Measurements from ENCODE around the gene CARM1.

CARM1 gene

DNA sequence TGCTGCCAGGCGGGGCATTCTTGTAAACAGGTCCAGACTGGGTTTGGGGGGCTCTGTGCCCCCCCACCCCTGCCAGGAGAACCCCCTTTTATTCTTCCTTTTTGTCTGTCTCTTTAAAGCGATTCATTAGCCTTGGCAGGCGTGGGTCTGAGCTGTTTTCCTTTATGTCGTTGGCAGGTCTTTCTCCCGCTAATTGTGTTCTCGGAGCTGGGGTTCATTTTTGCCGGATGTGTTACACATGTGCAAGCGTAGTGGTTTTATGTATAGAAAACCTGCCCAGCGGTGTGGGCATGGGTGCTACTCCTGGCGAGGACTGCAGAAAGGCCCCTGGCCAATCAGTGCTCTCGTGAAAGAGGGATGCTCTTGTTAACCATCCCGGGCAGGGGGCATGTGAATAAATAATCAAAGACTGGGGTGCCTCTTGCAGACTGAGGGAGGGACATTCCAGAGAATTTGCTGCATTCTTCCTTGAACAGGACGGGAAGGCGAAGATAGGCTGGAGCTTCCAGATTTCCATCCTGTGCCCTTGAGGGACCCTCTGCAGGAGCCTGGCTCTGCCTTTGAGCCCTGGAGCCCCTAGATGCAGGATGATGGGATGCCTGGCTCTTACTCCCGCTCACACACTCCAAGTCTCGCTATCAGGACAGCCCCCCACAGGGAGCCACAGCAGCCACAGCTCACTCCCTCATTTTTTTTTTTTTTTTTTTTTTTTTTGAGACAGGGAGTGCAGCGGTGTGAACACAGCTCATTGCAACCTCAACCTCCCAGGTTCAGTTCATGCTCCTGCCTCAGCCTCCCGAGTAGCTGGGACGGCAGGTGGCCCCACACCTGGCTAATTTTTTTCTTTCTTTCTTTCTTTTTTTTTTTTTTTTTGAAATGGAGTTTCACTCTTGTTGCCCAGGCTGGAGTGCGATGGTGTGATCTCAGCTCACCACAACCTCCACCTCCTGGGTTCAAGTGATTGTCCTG lies 14.1 kb downstream of the CARM1 start:
- no peak for DNase-seq
- Histone ChIP-seq H3K18ac (ENCODE audit: low read depth in 1 of 2, low read length in 2 of 2) (peak overlapping the region in 1 of 2 experiments; percentile 18), H3K9me3 (ENCODE audit: control insufficient read depth, low read length) (no peaks in the 10 kb centered on the region), H2BK5ac (ENCODE audit: low read depth, low read length, poor library complexity, severe bottlenecking) (no peak overlapping the region), H4K91ac (ENCODE audit: low read length) (no peak overlapping the region), H3K4ac (ENCODE audit: low read depth in 1 of 2, low read length in 2 of 2) (no peak overlapping the region), H3K79me1 (replicated peaks; ENCODE audit: low read length, poor library complexity, severe bottlenecking) (peaks cover 53% of the 10 kb centered on the region), H2BK15ac (ENCODE audit: low read depth, poor library complexity, severe bottlenecking) (no peak overlapping the region), H2AK5ac (ENCODE audit: low read length, severe bottlenecking) (no peak overlapping the region), H3K23ac (ENCODE audit: low read length in 2 of 2) (no peak overlapping the region), H2AFZ (ENCODE audit: low read depth, low read length) (no peak overlapping the region), H3K27me3 (ENCODE audit: control insufficient read depth in 1 of 2, insufficient read depth in 1 of 2, low read length in 2 of 2) (no peaks in the 10 kb centered on the region), H3K4me2 (ENCODE audit: low read length, poor library complexity, severe bottlenecking) (no peak overlapping the region), H2BK12ac (ENCODE audit: low read length in 2 of 2) (no peak overlapping the region), H2BK120ac (ENCODE audit: low read depth, low read length) (no peak overlapping the region), H3K36me3 (ENCODE audit: control insufficient read depth in 1 of 2, insufficient read depth in 2 of 2, low read depth in 1 of 2, low read length in 2 of 2) (peaks cover 0 to 20% of the 10 kb centered on the region in 2 experiments), H3K9ac (ENCODE audit: low read length) (peak overlapping the region; percentile 21), H3K14ac (ENCODE audit: low read length in 2 of 2) (no peak overlapping the region), H3K4me1 (ENCODE audit: control insufficient read depth, insufficient read depth, low read depth, low read length) (peaks cover 39% of the 10 kb centered on the region), H4K8ac (ENCODE audit: low read length) (no peak overlapping the region), H3K27ac (ENCODE audit: low read length, poor library complexity, severe bottlenecking) (no peak overlapping the region), H3K4me3 (ENCODE audit: insufficient read depth in 1 of 2, low read depth in 1 of 2, low read length in 2 of 2) (no peak overlapping the region)
- 86% methylated on average over 18 of the region's 20 CpGs for WGBS

DNA sequence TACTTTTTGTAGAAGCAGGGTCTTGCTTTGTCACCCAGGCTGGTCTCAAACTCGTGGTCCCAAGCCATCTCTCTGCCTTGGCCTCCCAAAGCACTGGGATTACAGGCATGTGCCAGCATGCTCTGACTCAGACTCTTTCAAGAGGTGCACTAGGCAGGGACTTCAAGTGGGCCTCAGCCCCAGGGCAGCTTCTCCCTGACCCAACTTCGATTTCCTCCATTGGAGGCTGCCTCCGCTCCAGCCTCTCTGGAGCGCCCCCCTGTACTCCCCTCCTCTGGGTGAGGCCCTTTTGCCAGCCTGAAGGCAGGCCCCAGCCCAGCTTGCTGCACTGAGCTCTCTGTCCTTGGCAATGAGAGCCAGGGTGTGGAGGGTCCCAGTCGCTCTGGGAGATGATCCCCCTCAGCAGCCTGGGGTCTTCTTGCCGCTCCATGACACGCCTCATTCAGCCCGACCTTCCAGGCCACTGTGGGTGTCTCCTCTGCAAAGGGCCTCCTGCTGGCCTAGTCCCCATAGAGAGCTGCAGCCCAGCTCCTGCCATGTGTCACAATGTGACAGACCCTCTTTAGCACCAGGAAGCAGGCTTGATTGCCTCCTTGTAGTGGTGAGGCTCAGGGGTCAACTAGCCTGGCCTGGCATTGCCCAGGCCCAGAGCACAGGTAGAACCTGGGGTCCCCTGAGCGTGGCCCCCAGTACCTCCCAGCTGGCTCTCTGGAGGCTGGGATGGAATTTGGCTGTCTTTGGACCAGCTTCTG lies 16.4 kb downstream of the CARM1 start:
- no peak overlapping the region for H3K18ac ChIP-seq (ENCODE audit: low read depth in 1 of 2, low read length in 2 of 2)
- H3K27me3 ChIP-seq (ENCODE audit: control insufficient read depth in 1 of 2, insufficient read depth in 1 of 2, low read length in 2 of 2), result no peaks in the 10 kb centered on the region
- 75% methylated on average over 9 of the region's 9 CpGs for WGBS
- H3K9ac ChIP-seq (ENCODE audit: low read length), result no peak overlapping the region
- H3K4me3 ChIP-seq (ENCODE audit: insufficient read depth in 1 of 2, low read depth in 1 of 2, low read length in 2 of 2), result no peak overlapping the region
- H2AFZ ChIP-seq (ENCODE audit: low read depth, low read length), result no peak overlapping the region
- H3K4ac ChIP-seq (ENCODE audit: low read depth in 1 of 2, low read length in 2 of 2), result no peak overlapping the region
- no peak overlapping the region for H4K8ac ChIP-seq (ENCODE audit: low read length)
- H2BK15ac ChIP-seq (ENCODE audit: low read depth, poor library complexity, severe bottlenecking), result no peak overlapping the region
- peak; percentile 50 for DNase-seq
- no peak overlapping the region for H4K91ac ChIP-seq (ENCODE audit: low read length)
- peaks cover 33% of the 10 kb centered on the region for H3K4me1 ChIP-seq (ENCODE audit: control insufficient read depth, insufficient read depth, low read depth, low read length)
- H2AK5ac ChIP-seq (ENCODE audit: low read length, severe bottlenecking), result no peak overlapping the region
- no peak overlapping the region for H3K23ac ChIP-seq (ENCODE audit: low read length in 2 of 2)
- H2BK12ac ChIP-seq (ENCODE audit: low read length in 2 of 2), result no peak overlapping the region
- no peak overlapping the region for H3K4me2 ChIP-seq (ENCODE audit: low read length, poor library complexity, severe bottlenecking)
- H3K27ac ChIP-seq (ENCODE audit: low read length, poor library complexity, severe bottlenecking), result no peak overlapping the region
- H2BK120ac ChIP-seq (ENCODE audit: low read depth, low read length), result no peak overlapping the region
- H3K79me1 ChIP-seq (replicated peaks; ENCODE audit: low read length, poor library complexity, severe bottlenecking), result peaks cover 49% of the 10 kb centered on the region
- peaks cover 0 to 18% of the 10 kb centered on the region in 2 experiments for H3K36me3 ChIP-seq (ENCODE audit: control insufficient read depth in 1 of 2, insufficient read depth in 2 of 2, low read depth in 1 of 2, low read length in 2 of 2)
- no peak overlapping the region for H2BK5ac ChIP-seq (ENCODE audit: low read depth, low read length, poor library complexity, severe bottlenecking)
- H3K9me3 ChIP-seq (ENCODE audit: control insufficient read depth, low read length), result no peaks in the 10 kb centered on the region
- no peak overlapping the region for H3K14ac ChIP-seq (ENCODE audit: low read length in 2 of 2)

DNA sequence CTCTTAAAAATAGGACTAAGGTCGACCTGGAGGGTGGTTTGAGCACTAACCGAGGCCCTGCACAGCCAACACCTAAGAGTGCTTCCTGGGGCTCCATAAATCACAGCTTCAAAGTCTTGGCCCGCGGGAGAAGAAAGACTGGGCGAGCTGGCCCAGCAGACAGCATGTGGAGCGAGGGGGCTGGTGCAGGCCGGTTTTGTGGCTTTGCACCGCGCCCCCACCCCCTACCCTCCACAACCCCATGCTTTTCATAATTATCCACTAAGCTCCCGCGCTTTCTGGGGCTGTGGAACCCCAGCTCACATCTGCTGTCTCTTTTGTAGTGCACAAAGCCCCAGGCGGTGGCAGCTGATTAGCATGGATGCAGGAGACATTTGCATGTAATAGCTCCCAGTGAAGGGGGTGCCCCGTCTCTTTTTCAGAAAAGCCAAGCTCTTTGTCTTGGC lies 17.1 kb downstream of the CARM1 start:
- H2BK120ac ChIP-seq (ENCODE audit: low read depth, low read length), result no peak overlapping the region
- H3K18ac ChIP-seq (ENCODE audit: low read depth in 1 of 2, low read length in 2 of 2), result no peak overlapping the region
- H3K4me3 ChIP-seq (ENCODE audit: insufficient read depth in 1 of 2, low read depth in 1 of 2, low read length in 2 of 2), result no peak overlapping the region
- H3K14ac ChIP-seq (ENCODE audit: low read length in 2 of 2), result no peak overlapping the region
- H3K36me3 ChIP-seq (ENCODE audit: control insufficient read depth in 1 of 2, insufficient read depth in 2 of 2, low read depth in 1 of 2, low read length in 2 of 2), result peaks cover 0 to 12% of the 10 kb centered on the region in 2 experiments
- no peaks in the 10 kb centered on the region for H3K9me3 ChIP-seq (ENCODE audit: control insufficient read depth, low read length)
- H3K9ac ChIP-seq (ENCODE audit: low read length), result no peak overlapping the region
- no peak overlapping the region for H2AFZ ChIP-seq (ENCODE audit: low read depth, low read length)
- no peak overlapping the region for H3K23ac ChIP-seq (ENCODE audit: low read length in 2 of 2)
- DNase-seq, result no peak
- 45% methylated on average over 13 of the region's 13 CpGs for WGBS
- H3K79me1 ChIP-seq (replicated peaks; ENCODE audit: low read length, poor library complexity, severe bottlenecking), result peaks cover 43% of the 10 kb centered on the region
- no peaks in the 10 kb centered on the region for H3K27me3 ChIP-seq (ENCODE audit: control insufficient read depth in 1 of 2, insufficient read depth in 1 of 2, low read length in 2 of 2)
- no peak overlapping the region for H2AK5ac ChIP-seq (ENCODE audit: low read length, severe bottlenecking)
- no peak overlapping the region for H2BK5ac ChIP-seq (ENCODE audit: low read depth, low read length, poor library complexity, severe bottlenecking)
- no peak overlapping the region for H3K4ac ChIP-seq (ENCODE audit: low read depth in 1 of 2, low read length in 2 of 2)
- H3K4me1 ChIP-seq (ENCODE audit: control insufficient read depth, insufficient read depth, low read depth, low read length), result peaks cover 29% of the 10 kb centered on the region
- no peak overlapping the region for H2BK15ac ChIP-seq (ENCODE audit: low read depth, poor library complexity, severe bottlenecking)
- no peak overlapping the region for H3K4me2 ChIP-seq (ENCODE audit: low read length, poor library complexity, severe bottlenecking)
- no peak overlapping the region for H3K27ac ChIP-seq (ENCODE audit: low read length, poor library complexity, severe bottlenecking)
- no peak overlapping the region for H4K91ac ChIP-seq (ENCODE audit: low read length)
- no peak overlapping the region for H4K8ac ChIP-seq (ENCODE audit: low read length)
- H2BK12ac ChIP-seq (ENCODE audit: low read length in 2 of 2), result no peak overlapping the region

DNA sequence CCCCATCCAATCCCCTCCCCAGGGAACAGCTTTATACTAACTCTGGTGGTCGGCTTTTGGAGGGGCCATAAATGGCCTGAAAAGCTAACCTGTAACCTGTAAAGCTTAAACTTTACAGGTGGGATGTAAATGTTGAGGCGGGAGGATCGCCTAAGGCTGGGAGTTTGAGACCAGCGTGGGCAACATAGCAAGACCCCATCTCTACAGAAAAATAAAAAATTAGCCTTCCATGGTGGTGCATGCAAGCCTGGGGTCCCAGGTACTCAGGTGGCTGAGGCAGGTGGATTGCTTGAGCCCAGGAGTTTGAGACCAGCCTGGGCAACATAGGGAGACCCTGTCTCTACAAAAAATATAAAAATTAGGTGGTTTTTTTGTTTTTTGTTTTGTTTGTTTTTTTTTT lies 18.5 kb downstream of the CARM1 start:
- WGBS, result 100% methylated on average over 1 of the region's 4 CpGs
- no peak overlapping the region for H3K4ac ChIP-seq (ENCODE audit: low read depth in 1 of 2, low read length in 2 of 2)
- no peak overlapping the region for H2AFZ ChIP-seq (ENCODE audit: low read depth, low read length)
- DNase-seq, result no peak
- H3K23ac ChIP-seq (ENCODE audit: low read length in 2 of 2), result no peak overlapping the region
- no peak overlapping the region for H2BK5ac ChIP-seq (ENCODE audit: low read depth, low read length, poor library complexity, severe bottlenecking)
- H2BK12ac ChIP-seq (ENCODE audit: low read length in 2 of 2), result no peak overlapping the region
- H2BK15ac ChIP-seq (ENCODE audit: low read depth, poor library complexity, severe bottlenecking), result no peak overlapping the region
- no peak overlapping the region for H3K18ac ChIP-seq (ENCODE audit: low read depth in 1 of 2, low read length in 2 of 2)
- H3K36me3 ChIP-seq (ENCODE audit: control insufficient read depth in 1 of 2, insufficient read depth in 2 of 2, low read depth in 1 of 2, low read length in 2 of 2), result peaks cover 0 to 14% of the 10 kb centered on the region in 2 experiments
- no peak overlapping the region for H3K9ac ChIP-seq (ENCODE audit: low read length)
- no peaks in the 10 kb centered on the region for H3K27me3 ChIP-seq (ENCODE audit: control insufficient read depth in 1 of 2, insufficient read depth in 1 of 2, low read length in 2 of 2)
- H2BK120ac ChIP-seq (ENCODE audit: low read depth, low read length), result no peak overlapping the region
- no peak overlapping the region for H4K91ac ChIP-seq (ENCODE audit: low read length)
- no peaks in the 10 kb centered on the region for H3K9me3 ChIP-seq (ENCODE audit: control insufficient read depth, low read length)
- no peak overlapping the region for H2AK5ac ChIP-seq (ENCODE audit: low read length, severe bottlenecking)
- no peak overlapping the region for H4K8ac ChIP-seq (ENCODE audit: low read length)
- H3K4me2 ChIP-seq (ENCODE audit: low read length, poor library complexity, severe bottlenecking), result no peak overlapping the region
- H3K79me1 ChIP-seq (replicated peaks; ENCODE audit: low read length, poor library complexity, severe bottlenecking), result peaks cover 47% of the 10 kb centered on the region
- H3K14ac ChIP-seq (ENCODE audit: low read length in 2 of 2), result no peak overlapping the region
- H3K4me1 ChIP-seq (ENCODE audit: control insufficient read depth, insufficient read depth, low read depth, low read length), result peaks cover 38% of the 10 kb centered on the region
- H3K4me3 ChIP-seq (ENCODE audit: insufficient read depth in 1 of 2, low read depth in 1 of 2, low read length in 2 of 2), result no peak overlapping the region
- no peak overlapping the region for H3K27ac ChIP-seq (ENCODE audit: low read length, poor library complexity, severe bottlenecking)

Measured in mesenchymal stem cell (in vitro differentiated cells and primary cell).